ENCODE measurements around the gene RRP36. TPM values are rescaled to one million over a fixed set of nuclear protein-coding genes. Genes with fewer than 3 reads are reported as not detected.

Gene RRP36, protein sequence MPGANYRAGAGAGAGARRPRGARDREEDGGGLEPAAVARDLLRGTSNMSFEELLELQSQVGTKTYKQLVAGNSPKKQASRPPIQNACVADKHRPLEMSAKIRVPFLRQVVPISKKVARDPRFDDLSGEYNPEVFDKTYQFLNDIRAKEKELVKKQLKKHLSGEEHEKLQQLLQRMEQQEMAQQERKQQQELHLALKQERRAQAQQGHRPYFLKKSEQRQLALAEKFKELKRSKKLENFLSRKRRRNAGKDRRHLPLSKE
- 109 TPM for total RNA-seq (ENCODE audit: unreplicated experiment)
- long read RNA-seq, partial matches to known transcripts, result 0 of 5 reads
- long read RNA-seq, other reads (novel, unspliced or antisense), result 2 of 5 reads

DNA sequence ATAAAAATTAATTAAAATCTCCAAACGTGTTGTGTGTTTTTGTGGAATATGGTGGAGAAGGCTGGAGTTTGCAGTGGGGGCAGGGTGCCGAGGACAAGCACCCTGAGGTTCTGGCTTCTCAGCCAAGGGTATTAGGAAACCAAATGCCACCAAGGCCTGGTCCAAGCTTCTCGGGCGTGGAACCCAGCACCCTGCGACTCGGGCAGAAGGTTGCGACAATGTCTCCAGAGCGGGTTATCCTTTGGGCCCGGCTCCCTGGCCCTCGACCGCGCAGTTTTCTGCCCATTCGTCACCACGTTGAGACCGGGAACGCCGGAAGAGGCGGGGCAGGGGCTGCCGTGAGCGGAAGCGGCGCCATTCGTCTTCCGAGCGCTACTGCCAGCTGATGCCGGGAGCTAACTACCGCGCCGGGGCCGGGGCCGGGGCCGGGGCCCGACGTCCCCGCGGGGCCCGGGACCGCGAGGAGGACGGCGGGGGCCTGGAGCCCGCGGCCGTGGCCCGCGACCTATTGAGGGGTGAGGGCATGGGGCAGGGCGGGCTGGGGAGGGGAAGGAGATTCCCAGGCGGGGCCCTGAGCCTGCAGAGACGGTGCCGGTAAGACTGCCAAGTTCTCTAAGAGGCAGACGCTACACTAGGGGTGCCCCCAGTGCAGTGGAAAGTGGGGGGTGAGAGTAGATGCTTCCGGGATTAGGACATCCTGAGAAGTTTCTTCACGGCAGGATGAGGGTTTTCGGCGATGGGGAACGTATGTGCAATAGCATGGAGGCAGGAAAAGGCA is at the start of gene RRP36:
Gene RRP36, plus strand, starts transcription at position 354 of the 778 bp plus-strand sequence. Its CDS starts 32 bp downstream, at position 386.
- Mint-ChIP-seq H3K4me3 (ENCODE audit: unreplicated experiment) (peak within 1 kb of the TSS; percentile 96), H3K9me3 (ENCODE audit: unreplicated experiment) (peaks cover 8% of the 10 kb centered on the region), H3K27ac (ENCODE audit: unreplicated experiment) (peak within 1 kb of the TSS; percentile 97), H3K4me1 (ENCODE audit: low read depth, unreplicated experiment) (peaks cover 13% of the 10 kb centered on the region), H3K27me3 (ENCODE audit: unreplicated experiment) (peaks cover 5% of the 10 kb centered on the region), H3K36me3 (ENCODE audit: unreplicated experiment) (no peaks in the 10 kb centered on the region)
- peak; percentile 85 for DNase-seq
- TF ChIP-seq, protein P1, sequence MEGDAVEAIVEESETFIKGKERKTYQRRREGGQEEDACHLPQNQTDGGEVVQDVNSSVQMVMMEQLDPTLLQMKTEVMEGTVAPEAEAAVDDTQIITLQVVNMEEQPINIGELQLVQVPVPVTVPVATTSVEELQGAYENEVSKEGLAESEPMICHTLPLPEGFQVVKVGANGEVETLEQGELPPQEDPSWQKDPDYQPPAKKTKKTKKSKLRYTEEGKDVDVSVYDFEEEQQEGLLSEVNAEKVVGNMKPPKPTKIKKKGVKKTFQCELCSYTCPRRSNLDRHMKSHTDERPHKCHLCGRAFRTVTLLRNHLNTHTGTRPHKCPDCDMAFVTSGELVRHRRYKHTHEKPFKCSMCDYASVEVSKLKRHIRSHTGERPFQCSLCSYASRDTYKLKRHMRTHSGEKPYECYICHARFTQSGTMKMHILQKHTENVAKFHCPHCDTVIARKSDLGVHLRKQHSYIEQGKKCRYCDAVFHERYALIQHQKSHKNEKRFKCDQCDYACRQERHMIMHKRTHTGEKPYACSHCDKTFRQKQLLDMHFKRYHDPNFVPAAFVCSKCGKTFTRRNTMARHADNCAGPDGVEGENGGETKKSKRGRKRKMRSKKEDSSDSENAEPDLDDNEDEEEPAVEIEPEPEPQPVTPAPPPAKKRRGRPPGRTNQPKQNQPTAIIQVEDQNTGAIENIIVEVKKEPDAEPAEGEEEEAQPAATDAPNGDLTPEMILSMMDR (IDR thresholded peaks at IDR 0.05; ENCODE audit: partially characterized antibody, unreplicated experiment), result no peak

DNA sequence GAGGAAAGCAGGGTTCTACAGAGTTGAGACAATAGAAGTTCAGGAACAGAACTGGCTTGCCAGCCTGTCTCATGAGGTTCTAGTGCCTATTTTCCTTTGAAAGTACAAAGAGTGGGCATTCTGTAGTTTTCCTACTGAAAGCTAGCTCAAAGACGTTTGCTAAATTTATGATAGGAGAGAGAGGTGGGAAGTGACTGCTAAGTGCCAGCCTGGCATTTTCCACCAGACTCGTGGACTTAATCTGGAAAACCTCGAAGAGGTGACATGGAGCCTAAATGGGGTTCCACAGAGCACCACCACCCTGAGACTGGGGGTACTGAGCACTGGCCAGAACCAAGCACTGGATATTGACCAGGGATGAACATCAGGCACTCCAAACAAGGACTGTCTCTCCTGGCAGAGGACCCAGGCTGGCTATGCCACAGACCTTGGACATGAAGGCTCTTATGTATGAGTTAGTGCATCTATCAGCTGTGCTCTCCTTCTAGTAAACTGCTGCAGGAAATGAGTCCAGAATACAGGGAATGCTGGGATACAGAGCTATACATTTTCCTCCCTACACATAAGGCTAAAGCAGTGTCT is 49.6 kb upstream of the RRP36 start:
- H3K4me1 Mint-ChIP-seq (ENCODE audit: low read depth, unreplicated experiment), result peaks cover 2% of the 10 kb centered on the region
- peaks cover 2% of the 10 kb centered on the region for H3K27me3 Mint-ChIP-seq (ENCODE audit: unreplicated experiment)
- no peaks in the 10 kb centered on the region for H3K9me3 Mint-ChIP-seq (ENCODE audit: unreplicated experiment)
- TF ChIP-seq, protein P1 (IDR thresholded peaks at IDR 0.05; ENCODE audit: partially characterized antibody, unreplicated experiment), result no peak
- no peak overlapping the region for H3K27ac Mint-ChIP-seq (ENCODE audit: unreplicated experiment)
- no peaks in the 10 kb centered on the region for H3K36me3 Mint-ChIP-seq (ENCODE audit: unreplicated experiment)
- H3K4me3 Mint-ChIP-seq (ENCODE audit: unreplicated experiment), result no peak overlapping the region
- no peak for DNase-seq

- TF ChIP-seq, protein P1 (IDR thresholded peaks at IDR 0.05; ENCODE audit: partially characterized antibody, unreplicated experiment), result no peak
- H3K27me3 Mint-ChIP-seq (ENCODE audit: unreplicated experiment), result peaks cover 2% of the 10 kb centered on the region
- H3K9me3 Mint-ChIP-seq (ENCODE audit: unreplicated experiment), result no peaks in the 10 kb centered on the region
- no peak overlapping the region for H3K27ac Mint-ChIP-seq (ENCODE audit: unreplicated experiment)
- DNase-seq, result no peak
- no peak overlapping the region for H3K4me3 Mint-ChIP-seq (ENCODE audit: unreplicated experiment)
- H3K4me1 Mint-ChIP-seq (ENCODE audit: low read depth, unreplicated experiment), result peaks cover 3% of the 10 kb centered on the region
- H3K36me3 Mint-ChIP-seq (ENCODE audit: unreplicated experiment), result no peaks in the 10 kb centered on the region
Measured at GRCh38 chr6:42973926-42974325, 47.5 kb upstream of the RRP36 start.

DNA sequence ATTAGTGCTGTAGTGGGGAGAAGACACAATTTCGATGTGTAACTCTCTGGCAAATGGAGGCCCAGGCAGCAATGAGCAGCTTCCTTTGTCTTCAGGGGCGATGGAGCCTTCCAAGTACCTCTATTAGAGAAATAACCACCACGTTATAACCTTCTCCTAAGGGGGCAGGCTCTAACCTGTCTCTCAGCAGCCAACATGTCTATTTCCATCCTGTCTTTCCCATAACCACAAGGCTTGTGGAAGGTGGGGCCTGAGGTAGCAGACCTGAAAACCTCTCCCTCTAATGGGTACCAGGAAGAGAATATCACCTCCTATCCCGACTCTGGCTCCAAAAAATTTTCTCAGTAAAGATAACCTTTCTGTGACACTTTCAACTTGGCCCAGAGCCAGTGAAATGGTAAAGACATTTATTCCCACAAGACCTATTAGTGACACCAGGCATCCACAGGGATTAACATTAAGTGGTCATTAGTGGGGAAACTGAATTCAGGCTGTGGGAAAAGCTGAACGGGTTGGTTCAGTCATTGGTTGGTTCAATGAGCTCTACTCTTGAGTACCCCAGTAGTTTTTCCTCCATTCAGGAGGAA is 46.4 kb upstream of the RRP36 start:
- H3K4me3 Mint-ChIP-seq (ENCODE audit: unreplicated experiment), result no peak overlapping the region
- H3K36me3 Mint-ChIP-seq (ENCODE audit: unreplicated experiment), result no peaks in the 10 kb centered on the region
- TF ChIP-seq, protein P1 (IDR thresholded peaks at IDR 0.05; ENCODE audit: partially characterized antibody, unreplicated experiment), result no peak
- peaks cover 9% of the 10 kb centered on the region for H3K4me1 Mint-ChIP-seq (ENCODE audit: low read depth, unreplicated experiment)
- H3K27ac Mint-ChIP-seq (ENCODE audit: unreplicated experiment), result no peak overlapping the region
- peaks cover 4% of the 10 kb centered on the region for H3K27me3 Mint-ChIP-seq (ENCODE audit: unreplicated experiment)
- DNase-seq, result no peak
- peaks cover 4% of the 10 kb centered on the region for H3K9me3 Mint-ChIP-seq (ENCODE audit: unreplicated experiment)

Measured in glutamatergic neuron (in vitro differentiated cells).